ENCODE results near the gene FNBP1.

DNA sequence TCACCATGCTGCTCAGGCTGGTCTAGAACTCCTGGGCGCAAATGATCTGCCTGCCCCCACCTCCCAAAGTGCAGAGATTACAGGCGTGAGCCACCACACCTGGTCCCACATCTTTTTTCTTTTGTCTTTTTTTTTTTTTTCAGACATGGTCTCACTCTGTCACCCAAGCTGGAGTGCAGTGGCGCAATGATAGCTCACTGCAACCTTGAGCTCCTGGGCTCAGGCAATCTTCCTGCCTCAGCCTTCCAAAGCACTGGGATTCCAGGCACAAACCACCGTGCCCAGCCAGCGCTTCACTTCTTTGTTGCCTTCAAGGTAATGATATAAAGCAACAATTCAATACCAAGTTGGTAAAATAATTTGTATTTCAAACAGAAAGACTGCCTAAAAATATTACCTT is 128.9 kb downstream of the FNBP1 start:
- TF ChIP-seq EZH2 (conservative IDR thresholded peaks at IDR 0.05; ENCODE audit: low read depth, low read length) = no peak
- no peak for TF ChIP-seq NFIC (IDR thresholded peaks at IDR 0.05; ENCODE audit: low read length)
- no peak for TF ChIP-seq POLR2A (IDR thresholded peaks at IDR 0.05; ENCODE audit: insufficient read depth in 1 of 2, low read depth in 2 of 2, low read length in 2 of 2)
- no peak for TF ChIP-seq RXRA (CRISPR knock-in tag; IDR thresholded peaks at IDR 0.05)
- TF ChIP-seq TRIM24 (CRISPR knock-in tag; IDR thresholded peaks at IDR 0.05) = no peak
- TF ChIP-seq, protein P1, sequence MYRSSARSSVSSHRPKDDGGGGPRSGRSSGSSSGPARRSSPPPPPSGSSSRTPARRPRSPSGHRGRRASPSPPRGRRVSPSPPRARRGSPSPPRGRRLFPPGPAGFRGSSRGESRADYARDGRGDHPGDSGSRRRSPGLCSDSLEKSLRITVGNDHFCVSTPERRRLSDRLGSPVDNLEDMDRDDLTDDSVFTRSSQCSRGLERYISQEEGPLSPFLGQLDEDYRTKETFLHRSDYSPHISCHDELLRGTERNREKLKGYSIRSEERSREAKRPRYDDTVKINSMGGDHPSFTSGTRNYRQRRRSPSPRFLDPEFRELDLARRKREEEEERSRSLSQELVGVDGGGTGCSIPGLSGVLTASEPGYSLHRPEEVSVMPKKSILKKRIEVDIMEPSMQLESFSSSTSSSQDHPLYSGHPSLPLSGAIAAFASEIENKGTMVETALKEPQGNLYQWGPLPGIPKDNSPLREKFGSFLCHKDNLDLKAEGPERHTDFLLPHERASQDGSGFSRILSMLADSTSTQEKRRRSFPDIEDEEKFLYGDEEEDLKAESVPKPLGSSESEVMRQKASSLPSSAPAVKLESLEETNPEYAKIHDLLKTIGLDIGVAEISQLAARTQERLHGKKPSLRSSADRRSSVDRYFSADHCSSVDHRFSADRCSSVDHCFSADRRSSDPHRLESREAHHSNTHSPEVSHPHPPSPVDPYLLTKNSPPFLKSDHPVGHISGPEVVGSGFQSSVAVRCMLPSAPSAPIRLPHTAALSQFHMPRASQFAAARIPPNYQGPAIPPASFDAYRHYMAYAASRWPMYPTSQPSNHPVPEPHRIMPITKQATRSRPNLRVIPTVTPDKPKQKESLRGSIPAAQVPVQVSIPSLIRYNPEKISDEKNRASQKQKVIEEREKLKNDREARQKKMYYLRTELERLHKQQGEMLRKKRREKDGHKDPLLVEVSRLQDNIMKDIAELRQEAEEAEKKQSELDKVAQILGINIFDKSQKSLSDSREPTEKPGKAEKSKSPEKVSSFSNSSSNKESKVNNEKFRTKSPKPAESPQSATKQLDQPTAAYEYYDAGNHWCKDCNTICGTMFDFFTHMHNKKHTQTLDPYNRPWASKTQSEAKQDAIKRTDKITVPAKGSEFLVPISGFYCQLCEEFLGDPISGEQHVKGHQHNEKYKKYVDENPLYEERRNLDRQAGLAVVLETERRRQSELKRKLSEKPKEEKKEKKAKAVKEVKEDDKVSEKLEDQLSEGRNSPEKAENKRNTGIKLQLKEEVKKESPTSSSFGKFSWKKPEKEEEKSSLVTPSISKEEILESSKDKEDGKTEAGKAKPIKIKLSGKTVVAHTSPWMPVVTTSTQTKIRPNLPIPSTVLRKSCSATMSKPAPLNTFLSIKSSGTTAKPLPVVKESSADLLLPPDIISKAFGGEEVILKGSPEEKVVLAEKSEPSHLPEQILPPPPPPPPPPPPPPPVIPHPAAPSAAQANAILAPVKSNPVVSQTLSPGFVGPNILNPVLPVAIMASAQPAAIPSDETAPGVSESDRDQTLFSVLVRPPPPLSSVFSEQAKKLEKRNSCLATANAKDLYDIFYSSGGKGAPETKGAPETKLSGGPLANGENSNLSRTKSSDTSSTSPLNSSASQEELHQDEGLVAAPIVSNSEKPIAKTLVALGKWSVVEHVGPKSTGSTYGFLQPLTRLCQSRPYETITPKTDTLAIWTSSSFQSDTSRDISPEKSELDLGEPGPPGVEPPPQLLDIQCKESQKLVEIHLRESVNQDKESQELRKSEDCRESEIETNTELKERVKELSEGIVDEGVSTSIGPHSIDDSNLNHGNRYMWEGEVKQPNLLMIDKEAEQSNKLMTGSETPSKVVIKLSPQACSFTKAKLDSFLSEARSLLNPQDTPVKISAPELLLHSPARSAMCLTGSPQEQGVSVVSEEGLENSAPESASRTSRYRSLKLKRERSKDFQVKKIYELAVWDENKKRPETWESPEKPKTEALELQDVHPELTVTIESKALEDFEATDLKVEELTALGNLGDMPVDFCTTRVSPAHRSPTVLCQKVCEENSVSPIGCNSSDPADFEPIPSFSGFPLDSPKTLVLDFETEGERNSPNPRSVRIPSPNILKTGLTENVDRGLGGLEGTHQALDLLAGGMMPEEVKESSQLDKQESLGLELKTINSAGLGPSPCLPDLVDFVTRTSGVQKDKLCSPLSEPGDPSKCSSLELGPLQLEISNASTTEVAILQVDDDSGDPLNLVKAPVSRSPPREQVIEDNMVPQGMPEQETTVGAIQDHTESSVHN (CRISPR knock-in tag; IDR thresholded peaks at IDR 0.05) = no peak
